Ishikawa (cell line): ENCODE data around the gene ING3.

Experiments used
- CEBPB ChIP-seq: IDR thresholded peaks from 2 replicates; pipeline ENCODE4 v1.6.1; 2012
- CREB1 ChIP-seq: IDR thresholded peaks from 2 replicates; pipeline ENCODE4 v1.6.1; 2012; ENCODE audit warnings: low read depth
- EGR1 ChIP-seq: IDR thresholded peaks from 2 replicates; pipeline ENCODE4 v1.6.1; 2012
- EP300 ChIP-seq: IDR thresholded peaks from 2 replicates; pipeline ENCODE4 v1.6.1; 2012; ENCODE audit warnings: borderline replicate concordance
- FOXM1 ChIP-seq: IDR thresholded peaks from 2 replicates; pipeline ENCODE4 v1.6.1; 2012; ENCODE audit warnings: low read depth, borderline replicate concordance
- NFIC ChIP-seq: IDR thresholded peaks from 2 replicates; pipeline ENCODE4 v1.6.1; 2012
- RAD21 ChIP-seq: IDR thresholded peaks from 2 replicates; pipeline ENCODE4 v1.6.1; 2012; ENCODE audit warnings: low read depth
- TAF1 ChIP-seq: IDR thresholded peaks from 2 replicates; pipeline ENCODE4 v1.6.1; 2012; ENCODE audit warnings: low read depth, mild to moderate bottlenecking
- TCF12 ChIP-seq: IDR thresholded peaks from 2 replicates; pipeline ENCODE4 v1.6.1; 2012; ENCODE audit warnings: low read depth
- TEAD4 ChIP-seq: IDR thresholded peaks from 2 replicates; pipeline ENCODE4 v1.6.1; 2012
- YY1 ChIP-seq: IDR thresholded peaks from 2 replicates; pipeline ENCODE4 v1.6.1; 2012; ENCODE audit warnings: low read depth
- ZBTB7A ChIP-seq: IDR thresholded peaks from 2 replicates; pipeline ENCODE4 v1.6.1; 2012; ENCODE audit warnings: low read depth
- TF ChIP-seq, protein P1 (sequence below): IDR thresholded peaks from 2 replicates; pipeline ENCODE4 v1.6.1; 2012
- TF ChIP-seq, protein P2 (sequence below): IDR thresholded peaks from 2 replicates; pipeline ENCODE4 v1.6.1; 2012; ENCODE audit warnings: low read depth, mild to moderate bottlenecking
- TF ChIP-seq, protein P3 (sequence below): IDR thresholded peaks from 2 replicates; pipeline ENCODE4 v1.6.1; 2012

Gene ING3

DNA sequence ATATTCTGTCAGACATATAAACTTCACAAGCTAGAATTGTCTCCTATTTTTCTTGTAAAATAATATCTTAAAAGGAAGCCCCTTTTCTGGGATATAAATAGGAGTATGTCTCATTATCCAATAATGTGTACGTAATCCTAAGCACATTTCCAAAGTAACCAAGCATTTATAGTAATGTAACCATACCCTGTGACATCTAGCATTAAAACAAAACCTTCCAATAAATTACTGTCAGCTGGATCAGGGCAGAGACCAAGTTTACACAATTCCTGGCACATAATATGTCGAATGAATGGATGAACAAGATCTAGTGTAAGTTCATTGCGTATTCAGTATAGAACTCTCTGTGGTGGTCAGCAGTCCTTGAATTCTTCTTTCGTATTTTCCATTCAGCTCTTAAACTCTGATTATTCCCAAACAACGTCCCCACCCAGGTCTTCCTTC, 52.2 kb downstream of the ING3 start:
- no peak for TF ChIP-seq EP300
- no peak for TF ChIP-seq RAD21
- TF ChIP-seq, protein P1, sequence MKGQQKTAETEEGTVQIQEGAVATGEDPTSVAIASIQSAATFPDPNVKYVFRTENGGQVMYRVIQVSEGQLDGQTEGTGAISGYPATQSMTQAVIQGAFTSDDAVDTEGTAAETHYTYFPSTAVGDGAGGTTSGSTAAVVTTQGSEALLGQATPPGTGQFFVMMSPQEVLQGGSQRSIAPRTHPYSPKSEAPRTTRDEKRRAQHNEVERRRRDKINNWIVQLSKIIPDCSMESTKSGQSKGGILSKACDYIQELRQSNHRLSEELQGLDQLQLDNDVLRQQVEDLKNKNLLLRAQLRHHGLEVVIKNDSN, result no peak
- no peak for TF ChIP-seq NFIC
- TF ChIP-seq, protein P2, sequence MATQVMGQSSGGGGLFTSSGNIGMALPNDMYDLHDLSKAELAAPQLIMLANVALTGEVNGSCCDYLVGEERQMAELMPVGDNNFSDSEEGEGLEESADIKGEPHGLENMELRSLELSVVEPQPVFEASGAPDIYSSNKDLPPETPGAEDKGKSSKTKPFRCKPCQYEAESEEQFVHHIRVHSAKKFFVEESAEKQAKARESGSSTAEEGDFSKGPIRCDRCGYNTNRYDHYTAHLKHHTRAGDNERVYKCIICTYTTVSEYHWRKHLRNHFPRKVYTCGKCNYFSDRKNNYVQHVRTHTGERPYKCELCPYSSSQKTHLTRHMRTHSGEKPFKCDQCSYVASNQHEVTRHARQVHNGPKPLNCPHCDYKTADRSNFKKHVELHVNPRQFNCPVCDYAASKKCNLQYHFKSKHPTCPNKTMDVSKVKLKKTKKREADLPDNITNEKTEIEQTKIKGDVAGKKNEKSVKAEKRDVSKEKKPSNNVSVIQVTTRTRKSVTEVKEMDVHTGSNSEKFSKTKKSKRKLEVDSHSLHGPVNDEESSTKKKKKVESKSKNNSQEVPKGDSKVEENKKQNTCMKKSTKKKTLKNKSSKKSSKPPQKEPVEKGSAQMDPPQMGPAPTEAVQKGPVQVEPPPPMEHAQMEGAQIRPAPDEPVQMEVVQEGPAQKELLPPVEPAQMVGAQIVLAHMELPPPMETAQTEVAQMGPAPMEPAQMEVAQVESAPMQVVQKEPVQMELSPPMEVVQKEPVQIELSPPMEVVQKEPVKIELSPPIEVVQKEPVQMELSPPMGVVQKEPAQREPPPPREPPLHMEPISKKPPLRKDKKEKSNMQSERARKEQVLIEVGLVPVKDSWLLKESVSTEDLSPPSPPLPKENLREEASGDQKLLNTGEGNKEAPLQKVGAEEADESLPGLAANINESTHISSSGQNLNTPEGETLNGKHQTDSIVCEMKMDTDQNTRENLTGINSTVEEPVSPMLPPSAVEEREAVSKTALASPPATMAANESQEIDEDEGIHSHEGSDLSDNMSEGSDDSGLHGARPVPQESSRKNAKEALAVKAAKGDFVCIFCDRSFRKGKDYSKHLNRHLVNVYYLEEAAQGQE, result no peak

DNA sequence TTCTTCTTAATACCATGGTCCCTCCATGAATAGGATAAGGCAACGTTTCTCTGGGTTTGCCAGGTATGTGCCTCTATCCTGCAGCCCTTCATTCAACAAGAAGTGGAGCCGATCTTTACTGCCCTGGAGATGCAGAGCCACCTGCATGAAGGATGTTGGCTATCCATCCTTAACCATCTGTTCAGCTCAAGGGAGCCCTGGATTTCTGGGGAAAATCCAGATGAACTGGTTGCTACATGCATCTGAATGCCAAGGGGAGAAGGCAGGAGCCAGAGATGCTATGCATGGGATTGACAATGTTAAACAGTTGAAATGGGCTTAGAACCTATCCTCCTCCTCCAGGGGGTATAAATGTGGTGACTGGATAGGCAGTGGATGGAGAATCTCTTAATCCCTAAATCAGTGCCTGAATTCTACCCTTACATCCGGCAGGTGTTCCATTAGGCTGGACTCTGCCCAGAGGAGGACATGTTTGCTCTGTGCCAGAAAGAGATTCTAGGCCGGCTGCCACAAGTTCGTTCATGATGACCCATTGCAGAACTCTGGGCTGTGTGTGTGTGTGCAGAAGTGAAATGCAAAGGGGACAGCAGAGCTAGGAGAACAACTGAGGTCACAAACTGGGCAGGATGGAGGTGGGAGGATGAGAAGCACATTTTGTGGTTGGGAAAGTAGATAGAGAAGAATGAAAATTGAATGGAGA, 53.6 kb downstream of the ING3 start:
- TF ChIP-seq CREB1, result no peak
- no peak for TF ChIP-seq TCF12
- TF ChIP-seq EP300, result no peak
- TF ChIP-seq RAD21, result no peak
- no peak for TF ChIP-seq ZBTB7A
- TF ChIP-seq, protein P3, sequence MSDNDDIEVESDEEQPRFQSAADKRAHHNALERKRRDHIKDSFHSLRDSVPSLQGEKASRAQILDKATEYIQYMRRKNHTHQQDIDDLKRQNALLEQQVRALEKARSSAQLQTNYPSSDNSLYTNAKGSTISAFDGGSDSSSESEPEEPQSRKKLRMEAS, result no peak
- TF ChIP-seq, protein P1, result no peak
- no peak for TF ChIP-seq NFIC

DNA sequence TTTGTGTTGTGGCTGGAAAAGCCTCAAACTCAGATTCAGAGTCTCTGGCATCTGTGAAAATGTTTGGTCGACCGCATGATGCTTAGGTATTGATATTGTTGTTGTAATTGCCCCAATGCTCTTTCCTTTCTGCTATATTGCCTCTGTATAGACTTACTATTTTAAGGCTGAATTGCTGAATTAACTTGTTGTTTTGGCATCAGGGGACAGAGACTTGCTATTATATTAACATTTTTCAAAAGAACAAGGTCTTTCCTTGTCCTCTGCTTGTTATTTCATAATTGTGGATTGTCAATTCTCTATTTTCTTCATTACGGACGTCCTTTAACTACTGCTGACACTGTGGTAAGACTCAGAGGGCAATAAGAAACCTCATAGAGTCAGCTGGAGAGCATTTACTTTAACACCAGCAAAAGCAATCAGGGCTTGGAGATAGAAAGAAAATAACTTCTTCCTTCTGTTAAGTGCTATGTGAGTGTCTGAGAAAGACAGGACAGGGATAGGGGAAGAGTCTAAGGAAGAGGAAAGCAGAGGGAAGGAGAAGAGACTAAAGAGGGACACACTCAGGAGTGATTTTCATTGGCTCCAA, 55.5 kb downstream of the ING3 start:
- TF ChIP-seq, protein P2, result no peak
- TF ChIP-seq CEBPB (no peak), TAF1 (no peak), TCF12 (no peak), EGR1 (no peak), RAD21 (no peak), NFIC (no peak), FOXM1 (no peak), TEAD4 (no peak), EP300 (no peak), CREB1 (no peak)
- TF ChIP-seq, protein P1, result no peak
- TF ChIP-seq, protein P3, result no peak

DNA sequence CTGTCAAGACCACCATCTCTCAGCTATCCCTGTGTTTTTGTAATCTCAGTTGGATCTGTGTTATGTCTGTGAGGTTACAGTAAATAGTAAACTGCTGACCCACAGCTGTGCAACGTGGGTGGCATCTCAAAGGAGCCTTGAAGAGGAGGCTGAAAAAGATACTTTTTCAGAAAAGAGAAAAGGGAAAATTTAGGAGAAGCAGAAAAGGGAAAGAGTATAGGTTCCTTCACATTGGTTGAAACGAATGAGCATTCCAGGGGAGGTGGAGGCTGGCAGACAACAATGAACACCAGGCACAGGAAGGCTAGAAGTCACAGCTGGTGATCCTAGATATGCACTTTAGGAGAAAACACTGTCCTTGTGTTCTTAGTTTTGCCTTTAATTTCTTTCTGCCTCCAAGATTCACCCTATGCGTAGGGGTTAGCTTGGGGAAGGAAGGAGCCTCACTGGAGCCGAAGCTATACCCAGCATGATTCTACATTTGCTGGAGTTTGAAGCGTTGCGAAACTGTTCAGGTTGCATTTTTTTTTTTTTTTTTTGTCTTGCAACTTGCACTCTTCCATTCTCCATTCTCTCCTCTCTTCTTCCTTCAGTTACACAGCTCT, 56.2 kb downstream of the ING3 start:
- TF ChIP-seq CEBPB, result no peak
- TF ChIP-seq EP300, result no peak
- TF ChIP-seq ZBTB7A, result no peak
- TF ChIP-seq TCF12, result no peak
- no peak for TF ChIP-seq TEAD4
- TF ChIP-seq, protein P2, result no peak
- TF ChIP-seq CREB1, result no peak
- TF ChIP-seq FOXM1, result no peak
- no peak for TF ChIP-seq EGR1
- TF ChIP-seq YY1, result no peak
- TF ChIP-seq, protein P1, result no peak
- TF ChIP-seq RAD21, result no peak
- TF ChIP-seq, protein P3, result no peak
- TF ChIP-seq NFIC, result no peak
- TF ChIP-seq TAF1, result no peak
